NCI-H2196 treated with DMSO at 0.1 percent for 48 hours (cell line): ENCODE data around the gene LHX4.

ENCODE experiments used
- DNase-seq: peaks from one replicate; lab custom pipeline; 2025; ENCODE audit not compliant: unreplicated experiment; lab: John Stamatoyannopoulos, UW

The LHX4 gene

GRCh38 chr1:180241716-180242544 lies 11.9 kb downstream of the LHX4 start:
- no peak for DNase-seq

- DNase-seq, result no peak
Observed at GRCh38 chr1:180243517-180244221, 13.6 kb downstream of the LHX4 start.

GRCh38 chr1:180244840-180245239 lies 14.8 kb downstream of the LHX4 start:
- no peak for DNase-seq

- DNase-seq, result no peak
Observed at GRCh38 chr1:180246579-180246978, 16.5 kb downstream of the LHX4 start.

GRCh38 chr1:180247061-180247460 lies 17.0 kb downstream of the LHX4 start:
- no peak for DNase-seq

- no peak for DNase-seq
Observed at GRCh38 chr1:180247580-180247979, 17.5 kb downstream of the LHX4 start.

GRCh38 chr1:180248176-180248575 lies 18.1 kb downstream of the LHX4 start:
- no peak for DNase-seq

GRCh38 chr1:180248731-180249681 lies 18.9 kb downstream of the LHX4 start:
- DNase-seq, result no peak

- DNase-seq, result no peak
Observed at GRCh38 chr1:180249725-180250498, 19.8 kb downstream of the LHX4 start.

GRCh38 chr1:180250499-180250770 lies 20.4 kb downstream of the LHX4 start:
- no peak for DNase-seq

- DNase-seq, result no peak
Observed at GRCh38 chr1:180250883-180251509, 20.9 kb downstream of the LHX4 start.

GRCh38 chr1:180251526-180252305 lies 21.7 kb downstream of the LHX4 start:
- no peak for DNase-seq

- DNase-seq, result peak; percentile 10
Observed at GRCh38 chr1:180252638-180253536, 22.8 kb downstream of the LHX4 start.

- no peak for DNase-seq
Observed at GRCh38 chr1:180253585-180254495, 23.8 kb downstream of the LHX4 start.

- no peak for DNase-seq
Observed at GRCh38 chr1:180254496-180254819, 24.4 kb downstream of the LHX4 start.

GRCh38 chr1:180254854-180255253 lies 24.8 kb downstream of the LHX4 start:
- no peak for DNase-seq

- no peak for DNase-seq
Observed at GRCh38 chr1:180255536-180256340, 25.7 kb downstream of the LHX4 start.
